T-helper 9 cell (primary cell): ENCODE data around the gene PRPF8.
"Not testable (repeated sequence)": the region's sequence is repeated elsewhere in the genome, so short reads cannot be mapped to it uniquely, and the experiment has no call there.

Experiments
- DNase-seq: peaks from one replicate; pipeline ENCODE4 v3.0.0-alpha.2; 2020

PRPF8 gene

GRCh38 chr17:1688405-1688804, 3.7 kb upstream of the PRPF8 start:
- DNase-seq: not testable (repeated sequence)

- no peak for DNase-seq
Observed at GRCh38 chr17:1686086-1686485, 1.4 kb upstream of the PRPF8 start.

GRCh38 chr17:1683459-1683858, 1.2 kb downstream of the PRPF8 start:
- no peak for DNase-seq

GRCh38 chr17:1676401-1676800, 8.3 kb downstream of the PRPF8 start:
- no peak for DNase-seq

GRCh38 chr17:1673041-1673785, 11.5 kb downstream of the PRPF8 start:
- peak; percentile 26 for DNase-seq

GRCh38 chr17:1663934-1664333, 20.7 kb downstream of the PRPF8 start:
- not testable (repeated sequence) for DNase-seq

GRCh38 chr17:1661045-1661444, 23.6 kb downstream of the PRPF8 start:
- no peak for DNase-seq

GRCh38 chr17:1658100-1658499, 26.6 kb downstream of the PRPF8 start:
- no peak for DNase-seq

GRCh38 chr17:1653735-1654134, 30.9 kb downstream of the PRPF8 start:
- DNase-seq: no peak

GRCh38 chr17:1652794-1653193, 31.9 kb downstream of the PRPF8 start:
- DNase-seq: not testable (repeated sequence)

- DNase-seq: no peak
Observed at GRCh38 chr17:1651559-1651844, 33.2 kb downstream of the PRPF8 start.

GRCh38 chr17:1650731-1651558, 33.7 kb downstream of the PRPF8 start:
- no peak for DNase-seq

- DNase-seq: no peak
Observed at GRCh38 chr17:1649844-1650501, 34.7 kb downstream of the PRPF8 start, which contains the start of gene RILP. RILP (minus strand) TSS chr17:1649866; CDS start chr17:1649804, 62 bp downstream.

- DNase-seq: peak; percentile 96
Observed at GRCh38 chr17:1648963-1649843, 35.5 kb downstream of the PRPF8 start.

- DNase-seq: no peak
Observed at GRCh38 chr17:1648173-1648962, 36.3 kb downstream of the PRPF8 start.

GRCh38 chr17:1647802-1648171, 36.9 kb downstream of the PRPF8 start:
- DNase-seq: no peak

GRCh38 chr17:1646199-1646875, 38.3 kb downstream of the PRPF8 start:
- DNase-seq: no peak

GRCh38 chr17:1645207-1646171, 39.2 kb downstream of the PRPF8 start, which contains the start of gene SCARF1:
SCARF1 (minus strand) TSS chr17:1645732; CDS start chr17:1645697, 35 bp downstream.
- DNase-seq: no peak

GRCh38 chr17:1644493-1645206, 40.0 kb downstream of the PRPF8 start:
- no peak for DNase-seq
